Measurements from ENCODE around the gene NHSL2.

The NHSL2 gene

DNA sequence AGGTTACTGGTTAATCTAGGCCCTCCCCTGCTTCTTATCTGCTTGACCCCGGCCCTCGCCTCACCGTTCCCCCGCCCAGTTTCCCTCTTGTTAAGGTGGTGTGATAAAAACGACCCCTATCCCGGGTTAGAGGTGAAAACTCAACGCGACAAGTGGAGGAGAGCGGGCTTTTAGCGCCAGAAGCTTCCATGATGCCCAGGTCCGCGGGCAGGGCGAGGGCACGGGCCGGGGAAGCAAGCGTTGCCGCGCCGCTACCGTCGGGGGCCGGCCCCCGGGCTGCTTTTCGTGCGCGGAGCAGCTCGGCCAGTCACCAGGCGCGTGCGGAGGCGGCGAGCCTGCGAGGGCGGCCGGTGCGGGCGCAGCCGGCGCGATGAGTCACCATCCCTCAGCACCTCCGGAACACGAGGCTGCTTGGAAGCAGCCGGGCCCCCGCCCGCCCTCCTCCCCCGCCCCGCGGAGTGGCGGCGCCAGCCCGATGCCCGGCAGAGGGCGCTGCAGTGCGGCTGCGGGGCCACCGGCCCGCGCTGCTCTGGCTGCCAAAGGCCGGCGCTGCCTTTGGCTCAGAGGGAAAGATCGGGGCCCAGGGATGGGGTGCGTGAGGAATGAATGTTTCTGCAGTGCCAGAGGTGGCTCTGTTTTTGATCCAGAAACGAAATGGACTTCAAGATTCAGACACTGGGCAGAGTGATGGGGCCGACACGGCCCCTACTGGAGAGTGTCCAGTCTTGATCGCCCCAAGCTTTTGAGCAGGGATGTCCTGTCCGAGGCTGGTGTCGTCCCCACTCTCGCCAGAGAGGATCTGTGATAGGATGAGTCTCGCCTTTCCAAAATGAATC lies 107.8 kb downstream of the NHSL2 start:
- peak; percentile 52 to 75 (median 63) for DNase-seq (ENCODE audit: low read depth in 3 of 3)

DNA sequence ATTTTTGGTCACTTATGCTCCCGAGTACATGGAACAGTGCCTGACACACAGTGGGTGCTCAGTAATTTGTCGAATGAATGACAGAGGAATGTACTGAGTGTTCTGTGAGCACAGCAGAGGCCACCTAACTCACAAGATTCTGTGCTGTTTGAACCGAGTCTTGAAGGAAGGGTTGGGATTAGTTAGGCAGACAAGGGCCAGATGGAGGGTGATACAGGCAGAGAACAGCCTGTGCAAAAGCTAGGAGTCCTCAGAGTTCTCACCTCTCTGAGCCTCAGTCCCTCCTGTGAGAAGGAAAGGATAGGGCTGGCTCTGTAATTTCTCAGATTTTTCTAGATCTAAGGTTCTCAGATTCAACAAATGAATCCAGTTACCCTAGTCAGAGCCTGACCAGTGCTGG lies 108.8 kb downstream of the NHSL2 start:
- DNase-seq (ENCODE audit: low read depth in 3 of 3) = no peak

DNA sequence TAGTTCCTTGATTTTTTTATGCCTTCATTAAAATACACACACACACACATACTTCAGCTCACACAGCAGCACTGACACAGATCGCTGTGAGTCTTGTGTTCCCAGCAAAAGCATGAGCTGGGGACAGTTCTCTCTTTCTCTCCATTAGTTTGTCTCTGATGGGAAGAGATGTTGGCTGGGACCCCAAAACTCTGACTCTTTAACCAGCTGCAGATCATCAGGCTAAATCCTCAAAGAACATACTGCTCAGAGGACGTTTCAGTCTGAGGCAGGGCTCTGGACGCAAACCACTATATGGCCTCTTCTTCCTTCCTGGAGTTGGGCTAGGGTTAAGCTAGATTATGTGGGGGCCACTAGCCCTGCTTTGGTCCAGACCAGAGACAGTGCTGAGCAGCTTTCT lies 109.6 kb downstream of the NHSL2 start:
- no peak for DNase-seq (ENCODE audit: low read depth in 3 of 3)

DNA sequence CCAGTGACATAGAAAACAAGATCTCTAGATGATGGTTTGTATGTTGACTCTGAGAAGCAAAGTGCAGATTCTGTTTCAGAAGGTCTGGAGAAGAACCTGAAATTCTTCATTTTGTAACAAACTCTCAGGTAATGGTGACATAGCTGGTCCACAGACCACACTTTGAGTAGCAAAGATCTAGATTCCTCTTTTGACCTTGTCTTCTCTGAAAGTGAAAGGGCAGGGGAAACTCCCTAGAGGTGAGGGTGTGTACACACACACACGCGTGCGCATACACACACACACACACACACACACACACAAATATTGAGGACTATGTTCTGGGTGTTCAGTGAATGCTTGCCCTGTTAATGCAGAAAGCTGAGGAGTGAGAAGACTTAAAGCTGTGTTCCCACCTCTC lies 110.1 kb downstream of the NHSL2 start:
- no peak for DNase-seq (ENCODE audit: low read depth in 3 of 3)

DNA sequence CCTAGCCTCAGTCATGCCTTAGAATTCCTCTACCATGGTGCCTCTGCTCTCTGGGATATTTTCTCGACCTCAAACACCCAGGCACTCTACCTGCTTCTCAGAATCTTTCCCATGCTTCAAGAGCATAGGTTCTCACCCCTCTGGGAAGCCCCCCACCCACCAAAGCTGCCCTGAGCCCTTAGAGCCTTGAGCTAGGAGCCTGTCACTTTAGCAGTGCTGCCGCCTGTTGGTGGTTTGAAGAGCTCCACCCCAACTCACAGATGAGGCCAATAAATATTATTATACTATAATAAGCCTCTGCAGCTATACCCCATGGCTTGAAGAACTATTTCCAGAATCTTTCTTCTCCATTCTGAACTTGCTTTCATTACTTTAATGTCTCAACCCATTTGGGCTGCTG lies 111.3 kb downstream of the NHSL2 start:
- no peak for DNase-seq (ENCODE audit: low read depth in 3 of 3)

DNA sequence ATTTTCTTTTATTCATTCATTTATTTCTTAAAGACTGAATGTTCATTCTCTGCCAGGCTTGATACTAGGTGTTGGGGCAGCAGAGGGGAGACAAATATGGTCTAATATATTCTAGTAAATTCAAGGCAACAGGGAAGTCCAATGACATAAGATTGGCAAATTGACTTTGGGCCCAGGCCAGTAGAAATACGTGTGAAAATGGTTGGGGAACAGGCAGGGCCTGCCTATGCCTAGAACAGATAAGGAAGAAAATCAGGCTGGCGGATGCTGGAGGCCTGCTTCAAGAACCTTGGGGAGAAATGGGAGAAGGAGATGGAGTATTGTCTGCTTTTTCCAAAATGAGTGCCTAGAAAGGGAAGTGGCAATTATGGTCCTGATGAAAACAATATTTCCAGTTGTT lies 112.4 kb downstream of the NHSL2 start:
- no peak for DNase-seq (ENCODE audit: low read depth in 3 of 3)

DNA sequence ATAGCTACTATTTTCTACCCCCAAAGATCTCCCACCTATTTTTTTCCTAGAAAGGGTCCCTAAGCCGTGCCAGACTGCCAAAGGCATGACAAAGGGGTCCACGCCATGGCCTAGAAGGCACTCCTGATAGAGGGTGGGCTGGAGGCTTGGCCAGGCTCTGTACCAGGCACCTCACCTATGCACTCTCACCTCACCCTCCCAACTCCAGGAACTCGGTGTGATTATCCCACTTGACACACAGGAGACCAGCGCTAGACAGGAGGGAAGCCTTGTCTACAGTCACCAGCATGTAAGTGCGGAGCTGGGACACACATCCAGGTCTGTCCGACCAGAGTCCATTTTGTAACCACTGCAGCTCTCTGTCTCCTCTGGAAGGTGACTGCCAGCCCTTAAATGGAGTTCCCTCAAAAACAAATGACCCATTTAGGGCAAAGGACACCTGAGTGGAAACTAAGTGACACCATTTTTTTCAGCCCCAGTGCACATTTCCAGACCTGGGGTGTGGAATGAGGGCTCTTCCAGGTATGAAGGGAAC lies 114.7 kb downstream of the NHSL2 start:
- DNase-seq (ENCODE audit: low read depth in 3 of 3) = no peak

DNA sequence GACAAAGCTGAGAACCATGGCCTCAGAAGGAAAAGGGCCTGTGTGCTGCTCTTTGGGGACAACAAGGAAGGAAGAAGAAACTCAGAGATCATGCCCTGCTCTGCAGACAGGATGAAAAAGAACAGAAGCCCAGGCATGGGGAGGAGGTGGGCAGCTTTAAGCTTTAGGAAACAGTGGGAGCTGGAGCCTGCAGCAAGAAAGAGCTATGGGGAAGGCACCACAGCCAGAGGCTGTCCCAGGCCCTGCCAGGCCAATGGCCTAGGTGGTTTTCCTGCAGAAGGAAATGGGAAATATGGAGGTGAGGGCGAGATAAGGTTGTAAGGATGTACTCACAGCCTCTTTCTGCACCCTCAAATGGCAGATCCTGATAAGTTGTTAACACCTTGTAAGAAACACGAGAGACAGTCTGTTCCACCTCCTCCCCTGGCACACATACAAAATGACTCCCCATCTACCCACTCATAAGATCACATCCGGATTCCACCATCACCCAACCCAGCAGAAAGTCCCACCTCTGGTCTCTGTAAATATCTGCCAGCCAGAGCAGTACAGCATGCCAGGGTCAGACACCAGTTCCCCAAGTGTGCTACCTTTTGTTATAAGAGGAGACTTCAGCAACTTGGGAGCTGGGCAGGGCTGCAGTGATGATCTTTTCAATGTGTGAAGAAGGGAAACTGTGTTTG lies 115.8 kb downstream of the NHSL2 start:
- no peak for DNase-seq (ENCODE audit: low read depth in 3 of 3)

DNA sequence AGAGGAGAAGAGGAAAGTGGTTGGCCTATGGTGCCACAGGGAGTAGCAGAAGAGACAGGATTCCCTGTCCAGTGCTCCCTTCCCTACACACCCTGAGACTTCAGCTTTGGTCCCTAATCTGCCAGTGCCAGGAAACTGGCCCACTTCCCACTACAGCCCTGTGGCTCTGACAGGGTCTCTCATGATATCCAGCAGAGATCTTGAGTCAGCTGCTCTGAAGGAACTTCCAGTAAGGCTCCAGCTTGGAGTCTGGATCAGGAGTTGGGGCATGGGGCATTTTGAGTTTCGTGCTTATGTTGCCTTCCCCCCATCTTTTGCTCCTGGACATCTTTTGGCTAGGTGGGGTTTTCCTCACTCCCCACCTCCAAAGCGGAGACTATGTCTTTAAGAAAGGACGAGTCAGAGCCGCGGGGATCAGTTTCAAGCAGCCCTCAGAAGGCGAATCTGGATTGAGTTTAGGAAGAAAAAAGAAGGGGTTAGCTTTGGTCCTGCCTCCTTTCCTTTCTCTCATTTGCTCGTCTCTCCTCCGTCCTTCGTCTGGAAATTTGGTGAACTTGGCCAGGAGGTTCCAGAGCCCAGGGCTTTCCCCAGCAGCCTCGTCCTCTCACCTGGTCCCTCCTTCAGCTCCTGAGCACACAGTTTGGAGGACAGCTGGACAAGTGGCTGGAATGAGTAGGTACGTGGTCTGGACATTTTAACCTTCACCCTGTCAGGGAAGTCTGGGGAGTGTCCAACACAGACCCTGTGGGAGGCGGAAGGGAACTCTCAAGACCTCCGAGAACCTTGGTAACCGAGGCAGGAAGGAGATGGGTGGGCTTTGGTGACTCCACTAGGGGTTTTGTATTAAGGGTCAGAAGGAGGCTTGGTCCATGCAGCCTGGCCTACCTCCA lies 116.6 kb downstream of the NHSL2 start:
- DNase-seq (ENCODE audit: low read depth in 3 of 3) = no peak

DNA sequence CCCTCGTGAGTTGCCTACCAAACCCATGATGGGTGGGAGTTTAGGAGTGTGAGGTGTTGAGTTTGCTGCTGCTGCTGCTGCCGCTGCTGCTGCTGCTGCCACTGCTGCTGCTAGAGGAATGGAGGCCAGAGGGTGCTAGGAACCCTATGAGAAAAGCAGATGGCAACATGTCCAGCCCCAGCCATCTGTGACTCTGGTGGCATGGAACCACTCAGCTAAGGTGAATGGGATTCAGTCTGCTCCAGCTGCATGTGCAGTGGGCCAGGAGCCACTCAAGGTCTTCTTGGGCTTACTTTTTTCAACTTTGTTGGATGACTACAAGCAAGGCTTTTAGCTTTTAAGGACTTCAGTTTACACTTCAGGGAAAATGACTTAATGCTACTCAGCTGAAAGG lies 117.3 kb downstream of the NHSL2 start:
- DNase-seq (ENCODE audit: low read depth in 3 of 3) = no peak

DNA sequence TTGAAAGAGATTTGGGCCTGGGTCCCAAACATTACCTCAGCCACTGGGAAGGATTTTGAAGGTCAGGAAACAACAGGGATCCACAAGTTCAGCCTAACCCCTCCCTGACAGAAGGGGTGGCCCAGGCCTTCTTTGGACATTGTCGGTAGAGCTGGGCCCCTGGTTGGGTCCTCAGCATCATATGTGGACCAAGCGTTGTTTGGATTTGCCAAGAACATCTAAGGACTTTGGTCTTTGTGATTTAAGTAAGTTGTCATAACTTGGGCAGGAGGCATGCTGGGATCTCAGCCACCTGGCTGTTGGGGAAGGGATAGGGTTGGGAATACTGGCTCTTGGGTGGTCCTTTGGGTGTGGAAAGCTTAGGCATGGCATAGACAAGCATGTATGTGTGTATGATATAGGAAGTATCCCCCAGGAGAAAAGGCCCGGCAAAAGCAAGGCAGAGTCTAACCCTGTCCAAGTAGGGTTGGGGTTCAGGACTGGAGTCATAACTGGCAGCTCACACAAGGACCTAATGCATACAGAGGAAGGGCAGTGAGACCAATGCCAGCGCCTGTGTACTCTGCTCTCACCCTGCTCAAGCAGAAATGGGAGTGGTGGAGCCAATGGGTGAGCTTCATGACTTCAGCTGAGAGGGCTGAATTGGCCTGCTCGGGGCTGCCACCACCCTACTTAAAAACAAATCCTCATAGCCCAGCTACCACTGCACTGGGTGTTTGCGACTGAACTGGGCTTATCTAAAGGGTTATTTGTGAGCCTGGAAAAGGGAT lies 118.2 kb downstream of the NHSL2 start:
- no peak for DNase-seq (ENCODE audit: low read depth in 3 of 3)

DNA sequence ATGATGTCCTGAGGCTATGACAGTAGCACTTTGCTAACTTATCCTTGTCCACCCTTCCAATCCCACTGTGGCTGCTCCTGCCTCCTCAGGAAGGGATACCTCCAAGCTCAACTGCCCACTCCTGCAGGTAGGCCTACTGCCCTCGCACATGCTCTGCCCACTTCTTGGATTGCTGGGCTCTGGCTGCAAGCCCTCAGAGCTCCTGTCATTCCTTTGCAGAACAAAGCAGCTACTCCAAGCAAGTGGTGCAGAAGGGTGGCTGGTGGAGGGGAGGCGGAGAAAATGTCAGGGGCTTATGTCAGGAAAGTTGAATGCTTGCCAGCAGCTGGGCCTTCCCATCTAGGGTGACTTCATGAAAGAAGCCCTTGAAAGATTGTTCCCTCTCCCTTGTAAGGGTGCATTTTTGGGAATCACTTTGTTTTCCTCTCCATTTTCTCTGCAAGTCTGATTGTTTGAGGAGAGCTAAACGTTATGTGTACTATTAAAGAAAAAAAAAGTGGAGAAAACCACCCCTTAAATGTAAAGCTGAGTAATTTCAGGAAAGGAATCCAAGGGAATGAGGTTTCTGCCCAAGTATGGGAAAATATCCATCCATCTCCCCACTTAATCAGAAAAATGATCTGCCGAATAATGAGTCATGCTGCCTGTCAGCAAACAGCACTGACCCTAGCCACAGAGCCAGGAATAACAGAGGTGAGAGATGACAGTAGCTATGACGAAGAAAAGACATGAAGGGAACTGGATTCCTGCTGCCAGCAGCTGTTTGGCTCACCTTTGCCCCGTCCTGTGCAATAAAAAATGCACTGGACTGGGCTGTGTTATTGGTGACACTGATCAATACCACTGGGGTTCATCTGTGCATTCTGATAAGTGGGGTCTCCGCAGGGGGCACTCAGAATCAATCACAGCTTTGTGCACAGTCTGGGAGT lies 119.1 kb downstream of the NHSL2 start:
- DNase-seq (ENCODE audit: low read depth in 3 of 3) = no peak

DNA sequence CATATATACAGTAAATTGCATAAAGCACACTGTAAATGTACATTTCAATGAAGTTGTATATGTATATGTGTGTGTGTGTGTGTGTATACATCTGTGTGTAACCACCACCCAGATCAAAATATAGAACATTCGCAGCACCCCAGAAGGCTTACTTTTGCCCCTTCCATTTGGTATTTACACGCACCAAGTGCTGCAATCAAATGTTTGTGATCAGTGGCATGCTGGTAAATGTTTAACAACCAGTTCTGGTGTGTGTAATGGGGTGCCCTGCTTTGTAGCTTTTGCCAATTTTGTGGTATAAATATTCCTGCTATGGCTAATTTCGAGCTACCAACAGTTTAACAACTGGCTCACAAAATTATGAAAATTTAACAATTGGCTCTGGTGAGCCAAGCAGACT lies 119.8 kb downstream of the NHSL2 start:
- no peak for DNase-seq (ENCODE audit: low read depth in 3 of 3)

DNA sequence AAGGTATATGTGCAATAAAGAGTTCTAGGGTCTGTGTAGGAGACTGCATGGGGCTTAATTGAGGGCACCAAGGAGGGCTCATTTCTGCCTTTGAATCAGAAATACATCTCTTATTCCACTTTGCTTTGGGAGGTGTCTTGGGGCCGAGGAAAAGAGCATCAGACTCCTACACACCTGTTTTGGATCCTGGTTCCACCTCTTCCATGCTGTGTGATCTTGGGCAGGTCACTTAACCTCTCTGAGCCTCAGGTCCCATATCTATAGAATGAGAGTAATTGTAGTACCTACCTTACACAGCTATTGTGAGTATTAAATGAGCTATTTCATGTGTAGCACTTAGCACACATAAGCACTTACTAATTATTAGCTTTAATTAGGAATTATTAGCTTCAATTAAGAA lies 120.5 kb downstream of the NHSL2 start:
- DNase-seq (ENCODE audit: low read depth in 3 of 3) = no peak

DNA sequence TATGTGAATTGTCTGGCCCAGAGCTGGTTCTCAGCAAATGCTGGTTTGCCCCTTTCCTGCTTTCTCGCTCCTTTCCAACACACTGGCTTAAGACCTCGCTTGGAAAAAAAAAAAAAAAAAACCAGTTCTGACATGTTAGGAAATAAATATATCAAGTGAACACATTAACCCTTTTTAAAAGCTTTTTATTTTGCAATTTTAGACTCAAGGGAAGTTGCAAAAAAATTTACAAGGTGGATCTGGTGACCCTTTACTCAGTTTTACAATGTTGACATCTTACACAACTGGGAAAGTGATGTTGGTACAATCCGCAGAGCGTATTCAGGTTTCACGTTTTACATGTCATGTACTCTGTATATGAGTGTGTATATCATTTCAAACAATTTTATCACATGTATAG lies 121.0 kb downstream of the NHSL2 start:
- DNase-seq (ENCODE audit: low read depth in 3 of 3) = no peak

DNA sequence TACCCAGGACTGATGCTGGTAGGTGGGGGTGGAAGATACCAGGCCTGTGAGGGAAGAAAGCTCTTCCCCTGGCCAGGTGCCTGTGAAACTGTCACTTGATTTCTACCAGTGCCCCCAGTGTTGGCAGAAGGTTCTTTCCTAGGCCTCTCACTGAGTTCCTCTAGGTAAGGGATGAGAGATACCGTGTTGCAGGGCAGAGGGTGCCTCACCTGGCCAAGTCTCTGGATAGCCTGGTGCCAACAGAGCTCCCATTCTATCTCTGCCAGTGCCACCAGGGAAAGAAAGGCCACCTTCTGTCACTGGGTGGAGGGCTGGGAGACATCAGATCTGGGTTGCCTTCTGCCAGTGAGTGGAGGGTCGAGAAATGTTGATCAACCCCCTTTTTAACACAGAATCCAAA lies 127.0 kb downstream of the NHSL2 start:
- no peak for DNase-seq (ENCODE audit: low read depth in 3 of 3)

DNA sequence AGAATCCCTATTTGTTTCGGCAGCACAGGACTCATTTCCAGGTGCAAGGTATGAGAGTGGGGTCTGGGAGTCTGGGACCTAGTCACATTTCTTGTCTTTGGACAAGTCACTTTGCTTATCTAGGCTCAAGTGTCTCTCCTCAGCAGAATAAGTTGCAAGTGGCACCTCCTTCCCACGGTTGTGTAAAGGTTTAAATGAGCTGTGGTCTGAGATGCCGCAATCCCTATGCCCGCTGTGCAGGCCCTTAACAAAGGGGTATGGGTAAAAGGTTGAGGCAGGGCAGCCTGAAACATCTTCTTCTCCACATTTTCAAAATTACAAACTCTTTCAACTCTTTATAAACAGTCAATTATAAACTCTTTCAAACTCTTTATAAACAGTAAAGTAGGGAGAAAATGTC lies 127.4 kb downstream of the NHSL2 start:
- DNase-seq (ENCODE audit: low read depth in 3 of 3) = no peak

DNA sequence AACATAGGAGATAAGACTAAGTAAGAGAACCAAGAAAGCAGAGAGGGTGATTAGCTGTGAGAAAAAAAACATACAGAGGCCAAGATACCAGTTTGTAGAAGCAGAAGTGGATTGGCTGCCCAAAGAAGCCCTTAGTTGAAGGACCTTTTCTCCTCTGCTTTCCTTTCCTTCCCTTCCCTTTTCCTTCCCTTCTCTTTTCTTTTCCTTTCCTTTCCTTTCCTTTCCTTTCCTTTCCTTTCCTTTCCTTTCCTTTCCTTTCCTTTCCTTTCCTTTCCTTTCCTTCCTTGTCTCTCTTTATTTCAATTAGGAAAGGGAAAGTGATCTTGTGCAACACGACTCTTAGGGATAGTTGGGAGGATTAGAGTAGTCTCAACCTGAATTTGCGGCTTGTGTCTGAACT lies 128.2 kb downstream of the NHSL2 start:
- no peak for DNase-seq (ENCODE audit: low read depth in 3 of 3)

DNA sequence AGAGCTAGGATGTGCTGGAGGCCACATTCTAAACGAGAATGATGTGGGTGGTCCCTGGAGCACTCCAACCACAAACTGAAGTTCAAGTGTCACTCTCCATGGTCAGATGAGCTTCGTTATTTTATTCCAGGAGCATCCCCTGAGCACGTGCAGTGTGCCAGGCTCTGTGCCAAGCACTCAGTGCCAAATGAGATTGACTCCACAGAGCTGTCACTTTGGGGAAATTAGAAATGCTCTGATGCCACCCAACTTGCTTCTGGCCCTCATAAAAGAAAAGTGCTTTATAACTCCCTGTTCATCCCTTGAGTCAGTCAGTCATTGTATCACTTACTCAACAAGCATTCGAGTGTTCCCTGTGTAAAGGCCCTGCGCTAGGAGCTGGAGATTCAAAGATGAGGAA lies 129.9 kb downstream of the NHSL2 start:
- no peak for DNase-seq (ENCODE audit: low read depth in 3 of 3)

DNA sequence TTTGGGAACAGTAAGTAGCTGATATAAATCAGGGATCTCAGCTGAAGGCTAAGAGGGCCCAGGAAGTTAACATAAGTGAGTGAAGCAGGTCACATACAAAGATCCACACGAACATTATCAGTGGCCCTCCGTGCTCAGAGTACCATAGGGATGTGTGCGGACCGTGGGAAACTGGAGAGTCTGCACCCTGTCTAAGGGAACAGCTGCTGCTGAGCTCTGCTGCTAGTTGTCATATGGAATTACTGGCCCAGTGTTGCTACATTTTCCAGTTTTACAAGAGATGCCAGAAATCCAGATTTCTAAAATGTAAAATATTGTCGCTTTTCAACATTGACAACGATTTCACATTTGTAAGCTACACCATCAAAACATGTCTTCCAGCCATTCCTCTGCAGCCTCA lies 130.5 kb downstream of the NHSL2 start:
- no peak for DNase-seq (ENCODE audit: low read depth in 3 of 3)
